ENCODE measurements around the gene ITIH3.

Gene ITIH3

GRCh38 chr3:52845157-52845556 is 50.6 kb downstream of the ITIH3 start:
- no peak for DNase-seq

- DNase-seq: no peak
These were observed 51.3 kb downstream of the ITIH3 start for GRCh38 chr3:52845691-52846431.

GRCh38 chr3:52846432-52846965 is 51.9 kb downstream of the ITIH3 start:
- DNase-seq: no peak

DNA sequence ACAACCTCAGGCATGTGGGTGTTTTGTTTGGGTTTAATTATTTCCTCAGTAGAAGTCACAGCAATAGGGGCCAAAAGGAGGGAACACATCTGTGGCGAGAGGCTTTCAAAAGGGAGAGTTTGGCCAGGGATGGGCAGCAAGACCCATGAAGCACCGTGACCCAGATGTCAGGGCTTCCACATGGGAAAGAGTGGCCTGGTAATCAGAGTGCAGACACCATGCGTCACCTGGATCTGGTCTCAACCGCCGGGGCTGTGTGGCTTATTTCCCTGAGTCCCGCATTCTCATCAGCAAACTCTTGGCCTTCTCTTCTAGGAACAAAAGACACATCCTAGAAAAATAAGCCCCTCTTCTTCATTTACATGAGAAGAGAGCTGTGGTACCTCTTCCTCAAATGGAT is 52.6 kb downstream of the ITIH3 start:
- no peak for DNase-seq

DNA sequence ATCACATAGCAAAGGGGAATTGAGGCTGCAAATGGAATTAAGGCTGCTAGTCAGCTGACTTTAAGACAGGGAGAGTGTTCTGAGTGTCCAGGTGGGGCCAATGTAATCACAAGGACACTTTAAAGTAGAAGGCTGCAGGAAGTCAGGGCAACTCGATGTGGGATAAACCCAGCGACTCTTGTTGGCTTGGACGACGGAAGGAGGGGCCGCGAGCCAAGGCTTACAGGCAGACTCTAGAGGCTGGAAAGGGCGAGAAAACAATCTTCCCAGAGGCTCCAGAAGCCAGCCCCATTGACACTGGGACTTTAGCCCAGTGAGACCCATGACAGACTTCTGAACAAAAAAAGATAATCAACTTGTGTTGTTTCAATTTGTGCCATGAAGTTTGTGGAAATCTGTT is 53.1 kb downstream of the ITIH3 start:
- no peak for DNase-seq

GRCh38 chr3:52848617-52849016 is 54.0 kb downstream of the ITIH3 start:
- no peak for DNase-seq

DNA sequence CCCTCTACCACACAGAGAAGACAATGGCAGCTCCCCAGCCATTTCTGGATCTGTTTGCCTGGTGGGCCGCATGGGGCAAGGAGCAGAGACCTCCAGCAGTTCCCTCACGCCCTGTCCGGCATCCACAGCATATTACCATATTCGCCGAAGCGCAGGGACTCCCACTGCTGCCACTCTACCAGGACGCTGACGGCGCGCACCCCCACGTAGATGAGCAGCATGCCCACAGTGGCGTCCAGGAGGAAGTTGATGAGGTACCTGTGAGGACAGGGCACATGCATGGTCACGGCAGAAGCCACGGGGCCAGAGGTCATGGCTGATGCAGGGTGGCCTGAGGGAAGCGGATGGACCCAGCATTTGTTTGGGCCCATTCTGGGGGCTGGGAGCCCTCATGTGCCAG is 55.1 kb downstream of the ITIH3 start:
- DNase-seq: no peak

DNA sequence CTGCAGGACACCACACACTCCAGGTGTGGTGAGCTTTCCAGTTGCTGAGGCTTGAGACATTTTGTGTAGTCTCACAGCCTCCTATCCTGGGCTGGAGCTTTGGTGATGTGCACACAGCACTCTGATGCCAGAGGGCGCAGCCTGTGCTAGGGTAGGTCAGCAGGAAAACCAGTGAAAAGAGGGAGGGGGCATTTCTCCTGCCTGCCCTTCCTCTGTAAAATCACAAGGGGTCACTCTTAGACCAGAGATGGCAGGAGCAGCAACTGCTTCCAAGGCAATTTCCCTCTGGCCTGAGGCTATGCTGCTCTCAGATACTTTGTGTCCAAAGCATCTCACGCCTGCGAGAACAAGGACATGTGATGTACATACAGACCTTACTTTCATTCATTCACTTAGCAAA is 56.8 kb downstream of the ITIH3 start:
- DNase-seq: peak; percentile 27

DNA sequence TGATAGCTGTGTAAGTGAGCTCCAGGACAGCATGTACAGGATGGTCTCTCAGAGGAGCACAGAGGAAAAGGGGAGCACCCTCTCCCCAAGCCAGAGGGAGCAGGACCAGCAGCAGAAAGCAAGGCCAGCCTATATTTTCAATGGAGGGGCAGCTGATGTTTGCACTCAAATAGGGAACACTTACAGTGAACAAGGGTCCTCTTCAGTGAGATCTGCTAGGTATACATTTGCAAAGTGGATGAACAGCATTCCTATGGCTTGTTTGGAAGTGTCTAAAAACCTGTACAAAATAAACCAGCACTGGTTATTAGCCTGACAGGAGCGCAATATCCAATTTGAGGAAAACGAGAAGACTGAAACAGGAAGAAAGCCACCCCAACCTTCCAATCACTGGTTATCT is 57.8 kb downstream of the ITIH3 start:
- no peak for DNase-seq

- DNase-seq: no peak
These were observed 59.4 kb downstream of the ITIH3 start for GRCh38 chr3:52854013-52854412.

DNA sequence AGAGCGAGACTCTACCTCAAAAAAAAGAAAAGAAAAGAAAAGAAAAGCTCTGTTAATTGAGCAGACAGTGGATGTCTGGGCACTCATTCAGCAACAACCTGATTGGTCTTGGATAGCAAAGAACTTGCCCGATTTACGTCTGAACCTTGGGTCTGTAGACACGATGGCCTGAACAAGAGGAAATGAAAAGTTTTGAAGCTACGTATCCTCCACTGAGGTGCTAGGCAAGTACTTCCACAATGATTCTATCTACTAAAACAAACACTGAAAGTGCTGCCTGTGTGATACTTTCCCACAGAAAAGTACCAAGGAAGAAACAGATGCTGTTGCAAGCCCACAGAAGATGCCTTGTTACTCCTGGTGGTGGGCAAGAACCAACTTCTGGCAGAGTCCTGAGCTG is 62.1 kb downstream of the ITIH3 start:
- no peak for DNase-seq

GRCh38 chr3:52857133-52857532 is 62.5 kb downstream of the ITIH3 start:
- no peak for DNase-seq

DNA sequence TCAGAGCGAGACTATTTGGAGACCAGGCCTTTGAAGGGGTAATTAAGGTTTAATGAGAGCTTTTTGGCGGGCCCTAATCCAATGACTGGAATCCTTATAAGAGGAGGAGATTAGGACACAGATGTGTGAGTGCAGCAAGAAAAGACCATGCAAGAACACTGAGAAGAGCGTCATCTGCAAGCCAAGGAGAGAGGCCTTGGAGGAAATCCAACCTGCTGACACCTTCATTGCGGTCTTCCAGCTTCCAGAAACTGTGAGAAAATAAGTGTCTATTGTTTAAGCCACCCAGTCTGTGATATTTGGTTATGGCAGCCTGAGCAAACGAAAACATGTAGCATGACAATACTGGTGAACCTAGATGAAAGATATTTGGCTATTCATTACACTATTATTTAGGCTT is 63.3 kb downstream of the ITIH3 start:
- no peak for DNase-seq
